Immature natural killer cell (primary cell): ENCODE measurements around the gene PFKFB2. TPM values are rescaled to one million over a fixed set of nuclear protein-coding genes. Genes with fewer than 3 reads are reported as not detected.
"Not testable (repeated sequence)": the region's sequence is repeated elsewhere in the genome, so short reads cannot be mapped to it uniquely, and the experiment has no call there.

Experiments
- DNase-seq, 3 donors: peaks; one replicate each; pipeline ENCODE4 v3.0.0; 2022; ENCODE audit warnings: mixed read lengths in 1 of 3
- H3K27ac Mint-ChIP-seq, 6 donors: one replicate each; pipeline ENCODE4 v1.8.0; 2020; ENCODE audit warnings: mixed read lengths in 6 of 6, mild to moderate bottlenecking in 5 of 6, inconsistent platforms in 4 of 6, moderate library complexity in 3 of 6
- H3K27me3 Mint-ChIP-seq, 3 donors: one replicate each; pipeline ENCODE4 v1.8.0; 2020 to 2021; ENCODE audit warnings: low read depth in 3 of 3, mild to moderate bottlenecking in 3 of 3, mixed read lengths in 3 of 3, moderate library complexity in 3 of 3, inconsistent platforms in 1 of 3
- H3K36me3 Mint-ChIP-seq, 3 donors: one replicate each; pipeline ENCODE4 v1.8.0; 2020; ENCODE audit warnings: mixed read lengths in 3 of 3, inconsistent platforms in 2 of 3, mild to moderate bottlenecking in 2 of 3
- H3K4me1 Mint-ChIP-seq, 2 donors: one replicate each; pipeline ENCODE4 v1.8.0; 2020; ENCODE audit warnings: inconsistent platforms in 2 of 2, mild to moderate bottlenecking in 2 of 2, mixed read lengths in 2 of 2, moderate library complexity in 1 of 2
- H3K4me3 Mint-ChIP-seq, 5 donors: one replicate each; pipeline ENCODE4 v1.8.0; 2020; ENCODE audit warnings: mild to moderate bottlenecking in 5 of 5, mixed read lengths in 5 of 5, inconsistent platforms in 3 of 5, moderate library complexity in 3 of 5
- H3K9me3 Mint-ChIP-seq, 6 donors: one replicate each; pipeline ENCODE4 v1.8.0; 2020; ENCODE audit warnings: mild to moderate bottlenecking in 6 of 6, mixed read lengths in 6 of 6, inconsistent platforms in 4 of 6, moderate library complexity in 3 of 6
- polyA plus RNA-seq, 3 donors: library from polyadenylated mRNA; unstranded; fragments of 300-500 nt; fragmentation: Illumina TruSeq; gene quantifications; one replicate each; pipeline ENCODE4 v1.2.3, GENCODE V29; 2021

The PFKFB2 gene
- polyA plus RNA-seq, 3 donors from 2014 or later, result 0.94 to 1.8 (median 1.4) TPM

DNA sequence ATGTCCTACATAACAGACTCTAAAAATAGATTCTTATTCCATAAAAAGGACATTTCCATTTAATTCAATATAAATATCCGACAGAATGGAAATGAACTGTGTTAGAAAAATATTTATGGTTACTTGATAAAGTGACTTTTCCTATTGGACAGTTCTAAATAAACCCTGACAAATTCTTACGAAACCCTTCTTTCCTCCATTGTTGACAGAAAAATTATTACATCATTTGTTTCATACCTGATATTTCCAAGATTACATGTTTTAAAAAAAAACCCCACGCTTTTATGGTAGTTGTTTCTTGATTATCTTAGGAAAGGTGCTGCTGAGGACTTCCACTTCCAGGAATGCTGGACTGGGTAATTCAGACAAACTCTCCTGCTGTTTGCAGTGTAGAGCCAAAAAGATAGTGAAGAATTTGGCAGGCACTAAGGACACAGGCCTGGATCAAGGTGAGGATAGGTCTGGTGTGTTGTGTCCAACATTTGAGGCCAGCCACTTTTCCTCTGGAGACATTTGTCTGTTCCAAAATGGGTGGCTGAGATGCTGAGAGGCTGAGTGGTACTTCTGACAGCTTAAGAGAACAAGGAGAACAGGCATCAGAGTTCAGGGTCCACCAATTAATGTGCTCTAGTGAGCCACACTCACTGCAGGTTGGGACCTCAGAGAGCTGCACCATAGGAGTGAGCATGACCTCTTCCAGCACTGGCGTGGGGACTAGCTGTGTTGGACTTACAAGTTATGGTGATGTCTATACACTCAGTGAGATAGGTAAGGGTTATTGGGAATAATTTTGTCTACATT is 13.5 kb upstream of the PFKFB2 start:
- peaks cover 5 to 16% of the 10 kb centered on the region in 2 donors for H3K4me1 Mint-ChIP-seq
- peaks cover 0 to 2% (median 0%) of the 10 kb centered on the region in 3 donors for H3K27me3 Mint-ChIP-seq
- no peaks in the 10 kb centered on the region for H3K9me3 Mint-ChIP-seq
- peaks cover 3 to 8% (median 4%) of the 10 kb centered on the region in 3 donors for H3K36me3 Mint-ChIP-seq
- no peak overlapping the region for H3K4me3 Mint-ChIP-seq
- H3K27ac Mint-ChIP-seq, result no peak overlapping the region
- no peak for DNase-seq

DNA sequence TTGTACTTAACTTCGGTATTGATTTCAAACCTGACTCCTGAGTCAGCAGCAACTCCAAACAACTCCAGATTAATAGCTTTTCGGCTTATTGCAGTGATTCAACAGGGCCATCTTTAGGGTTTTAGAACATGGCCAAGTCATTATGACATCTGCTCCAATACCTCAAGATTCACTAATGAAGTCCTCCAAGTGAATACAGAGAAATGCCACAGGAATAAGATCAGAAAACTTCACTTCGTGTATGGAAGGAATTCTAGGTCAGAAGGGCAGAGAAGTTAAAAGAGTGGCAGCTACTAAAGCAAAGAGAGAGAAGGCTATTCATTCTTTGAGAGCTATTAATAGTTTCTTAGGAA is 12.9 kb upstream of the PFKFB2 start:
- no peak for DNase-seq
- Mint-ChIP-seq H3K36me3 (peaks cover 3 to 8% (median 4%) of the 10 kb centered on the region in 3 donors), H3K4me3 (no peak overlapping the region), H3K27ac (no peak overlapping the region), H3K27me3 (peaks cover 0 to 2% (median 2%) of the 10 kb centered on the region in 3 donors), H3K9me3 (no peaks in the 10 kb centered on the region), H3K4me1 (peaks cover 8 to 22% of the 10 kb centered on the region in 2 donors)

DNA sequence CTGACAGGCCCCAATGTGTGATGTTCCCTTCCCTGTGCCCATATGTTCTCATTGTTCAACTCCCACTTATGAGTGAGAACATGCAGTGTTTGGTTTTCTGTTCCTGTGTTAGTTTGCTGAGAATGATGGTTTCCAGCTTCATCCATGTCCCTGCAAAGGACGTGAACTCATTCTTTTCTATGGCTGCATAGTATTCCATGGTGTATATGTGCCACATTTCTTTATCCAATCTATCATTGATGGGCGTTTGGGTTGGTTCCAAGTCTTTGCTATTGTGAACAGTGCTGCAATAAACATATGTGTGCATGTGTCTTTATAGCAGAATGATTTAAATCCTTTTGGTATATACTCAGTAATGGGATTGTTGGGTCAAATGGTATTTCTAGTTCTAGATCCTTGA is 11.7 kb upstream of the PFKFB2 start:
- peaks cover 11 to 35% of the 10 kb centered on the region in 2 donors for H3K4me1 Mint-ChIP-seq
- H3K36me3 Mint-ChIP-seq, DNase-seq, H3K27me3 Mint-ChIP-seq, H3K27ac Mint-ChIP-seq, H3K4me3 Mint-ChIP-seq, H3K9me3 Mint-ChIP-seq: not testable (repeated sequence)

DNA sequence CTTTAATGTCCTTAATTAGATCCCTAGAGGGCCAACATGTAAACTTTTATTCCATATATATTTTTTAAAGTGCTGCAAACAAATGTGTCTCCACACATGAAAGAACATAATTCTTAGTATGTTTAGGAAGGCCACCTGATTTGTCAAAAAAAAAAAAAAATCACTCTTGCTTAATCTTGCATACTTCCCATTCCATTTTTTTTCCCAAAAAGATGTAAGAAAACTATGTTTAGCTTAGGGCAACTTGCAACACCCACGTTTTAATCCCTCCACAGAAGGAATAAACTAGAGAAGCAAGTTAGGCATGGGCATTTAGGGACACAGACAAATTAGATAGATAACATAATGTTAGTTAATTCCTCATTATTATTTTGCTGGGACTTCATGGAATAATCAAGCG is 7.6 kb upstream of the PFKFB2 start:
- no peak overlapping the region for H3K4me3 Mint-ChIP-seq
- H3K27me3 Mint-ChIP-seq, result peaks cover 0 to 5% (median 5%) of the 10 kb centered on the region in 3 donors
- peaks cover 4 to 17% (median 8%) of the 10 kb centered on the region in 3 donors for H3K36me3 Mint-ChIP-seq
- no peaks in the 10 kb centered on the region for H3K9me3 Mint-ChIP-seq
- no peak for DNase-seq
- no peak overlapping the region for H3K27ac Mint-ChIP-seq
- peaks cover 34 to 69% of the 10 kb centered on the region in 2 donors for H3K4me1 Mint-ChIP-seq

DNA sequence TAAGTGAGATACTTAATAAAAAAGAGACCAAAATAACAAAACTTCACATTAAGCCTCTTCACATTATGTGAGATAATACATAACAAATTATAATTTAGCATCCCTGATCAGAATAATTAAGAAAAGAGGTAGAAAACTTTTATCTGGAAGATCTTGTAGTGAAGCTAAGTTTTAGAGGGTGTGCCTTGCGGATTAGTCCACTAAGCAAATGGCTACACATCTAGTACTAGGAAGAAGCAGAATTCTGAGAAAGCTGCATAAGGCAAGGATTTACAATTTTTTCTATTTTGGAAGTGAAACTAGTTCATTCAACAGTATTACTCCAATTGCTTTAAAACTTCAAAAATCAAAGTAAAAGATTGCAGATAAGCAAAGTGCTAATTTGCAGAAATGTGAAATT is 5.6 kb upstream of the PFKFB2 start:
- Mint-ChIP-seq H3K4me1 (peaks cover 49 to 86% of the 10 kb centered on the region in 2 donors), H3K36me3 (peaks cover 0 to 14% (median 4%) of the 10 kb centered on the region in 3 donors), H3K4me3 (no peak overlapping the region), H3K27me3 (peaks cover 0 to 7% (median 5%) of the 10 kb centered on the region in 3 donors), H3K9me3 (no peaks in the 10 kb centered on the region), H3K27ac (peak overlapping the region in 2 of 6 donors; percentile 22 to 27)
- DNase-seq, result no peak

DNA sequence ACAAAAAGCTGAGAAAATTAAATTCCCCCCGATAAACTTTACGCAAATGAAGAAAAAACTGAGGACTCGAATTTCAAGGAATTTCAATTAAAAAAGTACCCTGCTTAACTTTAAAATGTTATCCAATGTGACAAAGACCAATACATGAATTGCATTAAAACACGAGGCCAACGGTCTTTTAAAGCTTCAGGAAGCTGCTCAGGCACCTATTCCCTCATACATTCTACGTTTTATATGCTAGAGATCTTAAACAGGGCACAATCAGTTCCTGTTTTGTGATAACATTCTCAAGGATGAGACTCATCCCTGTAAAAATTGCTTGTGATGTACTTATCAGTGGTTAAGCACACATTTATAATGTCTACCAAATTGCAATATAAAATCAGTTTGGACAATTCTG is 5.0 kb upstream of the PFKFB2 start:
- no peak overlapping the region for H3K27ac Mint-ChIP-seq
- H3K9me3 Mint-ChIP-seq, result no peaks in the 10 kb centered on the region
- DNase-seq, result no peak
- H3K4me3 Mint-ChIP-seq, result no peak overlapping the region
- peaks cover 0 to 8% (median 7%) of the 10 kb centered on the region in 3 donors for H3K27me3 Mint-ChIP-seq
- H3K36me3 Mint-ChIP-seq, result peaks cover 0 to 14% (median 4%) of the 10 kb centered on the region in 3 donors
- H3K4me1 Mint-ChIP-seq, result peaks cover 54 to 91% of the 10 kb centered on the region in 2 donors

DNA sequence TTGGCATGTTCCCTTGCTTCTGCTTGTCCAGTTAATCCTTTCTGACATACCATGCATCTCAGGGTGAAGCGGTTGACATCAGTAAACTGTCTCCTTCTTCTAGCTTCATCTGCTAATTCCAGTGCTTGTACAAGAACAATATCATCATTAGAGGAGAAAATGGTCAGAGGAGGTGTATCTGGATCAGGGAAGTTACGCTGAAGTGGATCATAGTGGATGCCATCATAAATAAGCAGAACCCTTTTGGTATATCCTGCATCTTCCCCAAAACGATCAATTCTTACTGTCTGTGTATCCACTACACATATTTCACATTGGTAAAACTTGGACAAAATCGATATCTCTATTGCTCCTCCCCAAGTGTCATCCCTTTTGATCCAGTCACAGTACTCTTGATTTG is 4.0 kb upstream of the PFKFB2 start:
- Mint-ChIP-seq H3K27ac (peak overlapping the region in 2 of 6 donors; percentile 95 to 98), H3K36me3 (peaks cover 0 to 14% (median 4%) of the 10 kb centered on the region in 3 donors)

DNA sequence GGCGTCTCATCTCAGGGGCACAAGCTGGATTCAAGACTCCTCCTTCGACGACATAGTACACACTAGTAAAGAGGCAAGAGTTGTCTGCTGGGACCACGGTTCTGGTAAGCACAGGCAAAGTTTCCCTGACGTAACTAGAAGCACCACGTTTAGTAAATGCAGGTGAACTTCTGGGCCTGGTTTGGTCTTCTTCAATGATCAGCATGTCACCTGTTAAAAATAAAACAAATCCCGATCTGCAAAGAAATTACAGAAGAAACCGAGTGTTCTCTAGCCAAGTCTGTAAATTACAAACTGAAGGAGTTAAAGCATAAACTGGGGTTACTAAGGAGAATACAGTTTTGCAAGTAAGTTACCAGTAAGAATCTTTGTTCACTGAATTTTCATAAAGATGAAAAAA is 3.6 kb upstream of the PFKFB2 start:
- no peak for DNase-seq
- Mint-ChIP-seq H3K4me1 (peaks cover 53 to 87% of the 10 kb centered on the region in 2 donors), H3K4me3 (peak overlapping the region; percentile 20 to 100 (median 94)), H3K27me3 (peaks cover 0 to 11% (median 7%) of the 10 kb centered on the region in 3 donors), H3K9me3 (no peaks in the 10 kb centered on the region), H3K27ac (peak overlapping the region in 5 of 6 donors; percentile 71 to 98 (median 95)), H3K36me3 (peaks cover 0 to 14% (median 4%) of the 10 kb centered on the region in 3 donors)

More for the DNA sequence above, 4.0 kb upstream of the PFKFB2 start:
- Mint-ChIP-seq H3K27me3 (peaks cover 0 to 11% (median 7%) of the 10 kb centered on the region in 3 donors), H3K4me3 (peak overlapping the region in 1 of 5 donors; percentile 100), H3K9me3 (no peaks in the 10 kb centered on the region), H3K4me1 (peaks cover 55 to 87% of the 10 kb centered on the region in 2 donors)
- no peak for DNase-seq

DNA sequence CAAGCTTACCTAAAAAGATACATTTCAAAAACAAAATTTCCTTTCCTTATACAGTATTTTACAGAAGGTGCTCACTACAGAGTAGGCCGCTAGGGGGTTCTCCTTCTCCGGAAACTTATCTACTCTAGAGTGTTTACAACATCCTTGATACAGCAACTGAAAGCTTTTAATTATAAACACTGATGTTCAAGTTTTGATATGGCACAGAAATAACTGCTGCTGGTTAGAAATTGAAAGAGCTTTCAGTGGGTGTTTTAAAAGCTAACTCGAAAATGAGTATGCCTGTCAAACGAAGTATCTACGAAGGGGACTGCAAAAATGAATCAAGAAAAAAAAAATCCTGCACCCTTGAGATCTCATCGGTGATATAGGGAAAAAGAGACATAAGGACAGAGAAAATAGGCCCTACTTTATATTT is 3.1 kb upstream of the PFKFB2 start:
- Mint-ChIP-seq H3K9me3 (no peaks in the 10 kb centered on the region), H3K4me3 (peak overlapping the region; percentile 93 to 100 (median 99)), H3K27ac (peak overlapping the region; percentile 92 to 98 (median 96)), H3K36me3 (peaks cover 0 to 14% (median 4%) of the 10 kb centered on the region in 3 donors), H3K27me3 (peaks cover 0 to 9% (median 7%) of the 10 kb centered on the region in 3 donors), H3K4me1 (peaks cover 50 to 86% of the 10 kb centered on the region in 2 donors)
- DNase-seq, result peak; percentile 51 to 55 (median 53)

DNA sequence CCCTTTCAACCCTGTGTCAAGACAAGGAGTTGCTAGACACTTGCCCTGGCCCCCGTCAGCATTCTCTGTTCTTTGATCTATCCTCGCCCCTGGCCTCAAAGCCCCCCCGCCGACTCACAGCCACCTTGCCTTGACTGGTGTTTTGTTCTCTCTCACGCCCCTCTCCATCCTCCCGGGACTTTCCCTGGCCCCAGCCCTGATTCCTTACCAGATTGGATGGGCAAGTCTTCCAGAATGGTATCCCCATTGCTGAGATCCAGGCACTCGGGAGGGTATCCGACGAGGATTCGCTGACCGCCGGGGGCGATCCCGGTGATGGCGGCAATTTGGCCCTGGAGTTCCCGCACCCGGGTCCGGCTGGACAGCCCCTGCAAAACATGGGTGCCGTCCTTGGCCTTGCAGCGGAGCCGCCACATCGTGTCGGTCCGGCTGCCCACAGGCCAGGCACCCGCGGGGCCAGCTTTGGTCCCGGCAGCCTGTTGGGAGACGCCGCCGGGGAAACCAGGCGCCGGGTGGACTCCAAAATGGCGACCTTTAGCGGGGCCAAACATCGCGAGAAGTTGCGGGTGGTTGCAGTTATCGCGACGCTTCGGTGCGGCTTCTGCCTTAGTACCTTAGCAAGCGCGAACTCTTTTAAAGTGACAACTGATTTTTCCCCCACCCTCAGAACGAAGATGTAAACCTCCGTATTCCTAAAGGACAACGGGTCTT is 2.4 kb upstream of the PFKFB2 start:
- Mint-ChIP-seq H3K36me3 (peaks cover 0 to 12% (median 4%) of the 10 kb centered on the region in 3 donors), H3K9me3 (no peaks in the 10 kb centered on the region), H3K4me3 (peak overlapping the region; percentile 93 to 100 (median 99)), H3K27me3 (peaks cover 0 to 9% (median 7%) of the 10 kb centered on the region in 3 donors), H3K27ac (peak overlapping the region; percentile 92 to 98 (median 96)), H3K4me1 (peaks cover 47 to 80% of the 10 kb centered on the region in 2 donors)
- DNase-seq, result peak; percentile 86 to 89 (median 88)

DNA sequence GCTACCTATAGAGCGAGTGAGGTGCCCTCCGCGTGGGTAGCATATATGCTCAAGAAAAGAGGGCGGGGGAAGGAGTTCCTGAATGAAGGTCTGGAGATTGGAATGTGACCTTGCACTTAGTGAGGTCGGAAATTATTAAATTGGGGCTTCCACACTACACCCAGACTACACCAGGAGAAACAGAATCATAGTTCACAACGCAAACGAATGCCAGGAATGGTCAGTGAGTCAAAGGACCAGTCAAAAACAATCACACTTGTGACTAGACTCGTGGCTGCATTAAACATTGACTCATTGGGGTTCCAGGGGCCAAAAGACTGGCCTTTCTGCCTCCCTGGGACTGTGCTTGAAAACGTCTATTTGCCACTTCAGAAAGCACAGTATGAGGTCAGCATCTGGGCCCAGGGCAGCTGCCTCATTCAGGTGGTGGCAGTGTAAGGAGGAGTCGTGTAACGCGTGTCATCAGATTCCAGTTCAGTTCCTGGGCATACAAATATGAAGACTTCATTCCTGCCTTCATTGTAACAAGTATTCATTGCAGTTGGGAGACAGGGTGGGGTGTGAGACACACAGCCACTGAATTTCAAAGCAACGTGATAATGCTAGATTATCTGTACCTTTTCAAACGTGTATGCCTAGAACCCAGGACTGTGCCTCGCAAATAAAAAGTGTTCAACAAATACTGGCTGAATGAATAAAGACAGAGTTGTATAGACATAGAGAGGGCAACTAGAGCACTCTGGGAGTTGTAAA is 1.7 kb upstream of the PFKFB2 start, which contains the start of gene YOD1:
Gene YOD1, minus strand, starts transcription at position 18 of the 753 bp plus-strand sequence. CDS start 178 bp downstream, outside the sequence.
- Mint-ChIP-seq H3K4me1 (peaks cover 47 to 72% of the 10 kb centered on the region in 2 donors), H3K27ac (peak within 1 kb of the TSS; percentile 93 to 98 (median 96)), H3K9me3 (no peaks in the 10 kb centered on the region), H3K36me3 (peaks cover 0 to 13% (median 4%) of the 10 kb centered on the region in 3 donors), H3K27me3 (peaks cover 0 to 10% (median 9%) of the 10 kb centered on the region in 3 donors), H3K4me3 (peak within 1 kb of the TSS; percentile 93 to 100 (median 99))
- no peak for DNase-seq

DNA sequence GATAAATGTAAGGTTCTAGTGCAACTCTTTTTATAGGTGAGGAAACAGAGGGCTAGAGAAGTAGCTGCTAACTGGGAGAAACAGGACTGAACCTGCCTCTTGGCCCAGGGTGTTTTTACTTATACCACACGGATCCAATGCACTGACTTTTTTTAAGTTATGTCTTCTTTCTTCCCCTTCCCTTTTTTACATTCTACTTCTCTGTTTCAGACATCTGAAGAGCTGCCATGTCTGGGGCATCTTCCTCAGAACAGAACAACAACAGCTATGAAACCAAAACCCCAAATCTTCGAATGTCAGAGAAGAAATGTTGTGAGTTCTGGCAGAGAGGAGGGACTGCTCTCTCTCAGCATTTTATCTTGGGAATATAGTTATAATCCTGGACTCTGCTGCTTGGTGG is 1.4 kb downstream of the PFKFB2 start:
- Mint-ChIP-seq H3K9me3 (no peaks in the 10 kb centered on the region), H3K27ac (peak overlapping the region in 5 of 6 donors; percentile 34 to 70 (median 60)), H3K4me1 (peaks cover 31 to 46% of the 10 kb centered on the region in 2 donors), H3K27me3 (peaks cover 0 to 15% (median 9%) of the 10 kb centered on the region in 3 donors), H3K36me3 (peaks cover 0 to 4% (median 0%) of the 10 kb centered on the region in 3 donors), H3K4me3 (peak overlapping the region; percentile 48 to 100 (median 99))
- no peak for DNase-seq
